Activated CD8-positive, alpha-beta memory T cell treated with anti-CD3 and anti-CD28 coated beads for 36 hours (primary cell): Measurements from ENCODE around the gene STRA6. TPM values are rescaled to one million over a fixed set of nuclear protein-coding genes. Genes with fewer than 3 reads are reported as not detected.

ENCODE experiments used
- CTCF ChIA-PET: fragments of 350-600 bp; sonication (Branson Sonifier 250); formaldehyde crosslinking; loops from one replicate; lab custom pipeline; 2021; ENCODE audit warnings: antibody characterized with exemption; lab: Charles Lee
- POLR2A ChIA-PET: fragments of 350-600 bp; sonication (Branson Sonifier 250); formaldehyde crosslinking; loops from one replicate; lab custom pipeline; 2021; ENCODE audit warnings: antibody characterized with exemption; lab: Charles Lee
- total RNA-seq, 2 experiments: library from RNA; stranded (reverse); gene quantifications; one replicate each; pipeline ENCODE4 v1.2.3, GENCODE V29; 2021

The STRA6 gene
- total RNA-seq, 2 experiments from 2014 or later = not detected

DNA sequence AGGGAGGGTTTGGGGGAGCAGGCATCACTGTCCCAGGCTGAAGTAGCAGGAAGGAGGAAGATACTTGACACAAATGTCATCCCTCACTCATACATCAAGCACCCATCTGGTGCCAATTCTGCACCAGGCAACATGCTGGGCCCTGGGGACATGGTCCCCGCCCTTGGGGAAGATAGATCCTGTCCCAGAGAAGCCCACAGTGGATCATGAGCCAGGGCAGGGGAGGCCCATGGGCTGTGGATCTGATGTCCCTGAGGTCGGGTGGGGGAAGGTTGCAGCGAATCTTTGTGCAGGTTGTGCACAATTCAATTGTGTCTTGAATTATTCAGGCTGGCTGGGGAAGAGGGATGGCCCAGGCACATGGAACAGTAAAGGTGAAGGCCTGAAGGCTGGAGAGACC lies 27.1 kb upstream of the STRA6 start:
- ChIA-PET CTCF (interaction anchor here (0.6 kb wide), 1 partner anchor 91 kb away, joined by 3 read pairs; no protein-coding TSS in a partner anchor), POLR2A (no interaction called here)

DNA sequence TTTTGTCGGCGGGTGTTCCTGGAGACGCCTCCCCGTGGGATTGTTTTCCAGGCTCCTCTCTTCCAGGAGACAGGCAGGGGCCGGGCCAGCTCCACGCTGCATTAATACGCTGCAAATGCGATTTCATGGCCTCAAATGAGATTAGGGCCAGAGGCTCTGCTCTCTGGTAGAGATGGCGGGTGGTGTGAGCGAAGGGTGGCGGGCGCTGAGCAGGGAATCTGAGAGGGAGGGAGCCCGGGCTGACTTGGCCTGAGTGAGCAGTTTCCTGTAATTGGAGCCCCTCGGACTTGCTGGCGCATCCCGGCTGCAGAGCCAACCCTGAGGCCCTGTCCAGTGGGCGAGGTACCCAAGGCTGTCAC lies 26.1 kb upstream of the STRA6 start:
- CTCF ChIA-PET = no interaction called here
- POLR2A ChIA-PET = no interaction called here

DNA sequence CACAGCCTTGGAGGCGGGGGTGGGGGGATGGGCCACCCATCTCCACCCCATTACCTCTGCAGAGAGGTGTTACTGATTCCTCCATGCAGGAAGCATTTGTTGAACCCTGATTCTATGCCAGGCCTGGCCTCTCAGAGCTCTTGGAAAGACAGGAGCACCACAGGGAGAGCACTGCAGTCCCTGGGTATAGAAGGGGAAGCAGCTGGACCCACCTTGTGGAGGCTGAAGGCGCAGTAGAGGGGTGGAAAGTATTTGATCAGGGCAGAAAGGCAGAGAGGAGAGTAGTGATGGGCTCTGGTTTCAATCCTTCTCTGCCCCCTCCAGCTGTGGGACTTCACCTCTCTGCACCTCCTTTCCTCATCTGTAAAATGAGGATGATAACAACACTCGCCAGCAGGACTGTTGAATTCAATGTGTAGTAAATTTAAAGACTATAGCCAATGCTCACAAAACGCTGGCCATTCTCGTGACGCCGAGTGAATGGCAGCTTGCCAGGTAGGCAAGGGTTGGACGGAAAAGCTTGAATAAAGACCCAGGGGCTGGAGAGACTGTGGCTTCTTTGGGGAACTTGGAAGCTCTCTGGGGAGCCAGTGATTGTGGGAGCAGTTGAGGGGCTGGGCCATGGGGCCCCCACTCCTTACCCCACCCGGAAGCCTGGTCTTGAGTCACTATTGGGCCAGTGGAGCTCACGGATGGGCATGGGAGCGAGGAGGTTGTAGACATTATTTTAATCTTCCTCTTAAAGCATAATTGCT lies 25.6 kb upstream of the STRA6 start:
- ChIA-PET CTCF (no interaction called here), POLR2A (no interaction called here)

DNA sequence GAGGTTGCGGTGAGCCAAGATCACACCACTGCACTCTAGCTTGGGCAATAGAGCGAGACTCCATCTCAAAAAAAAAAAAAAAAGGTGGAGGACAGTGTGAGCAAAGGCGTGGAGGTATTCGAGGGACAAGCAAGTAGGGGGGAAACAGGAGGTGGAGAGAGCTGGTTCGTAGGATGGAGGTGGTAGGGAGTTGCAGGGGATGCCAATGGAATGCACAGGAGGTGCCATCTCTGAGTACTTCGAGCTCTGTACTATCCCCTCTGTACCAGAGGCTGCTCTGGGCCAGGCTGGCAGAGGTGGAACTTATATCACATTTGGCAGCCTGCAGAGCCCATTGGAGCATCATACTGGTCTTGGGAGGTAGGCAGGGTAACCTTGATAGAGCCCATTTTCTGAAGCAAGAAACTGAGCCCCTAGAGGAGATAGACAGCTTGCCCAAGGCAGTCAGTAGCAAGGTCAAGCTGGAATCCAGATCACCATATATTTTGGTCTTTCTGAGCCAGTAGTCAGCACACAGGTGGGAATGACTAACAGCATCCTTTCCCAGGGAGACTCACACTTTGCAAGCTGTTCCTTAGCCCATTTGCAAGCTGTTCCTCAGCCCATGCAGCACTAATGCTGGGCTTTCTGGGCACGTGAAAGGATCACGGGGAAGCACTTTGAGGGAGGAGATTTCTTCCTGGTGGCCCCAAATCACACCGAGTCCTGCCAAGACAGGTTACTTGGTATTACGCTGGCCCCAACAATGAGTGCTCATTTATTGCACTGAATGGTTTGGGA lies 24.4 kb upstream of the STRA6 start:
- ChIA-PET POLR2A (no interaction called here), CTCF (interaction anchor here (0.7 kb wide), 1 partner anchor 648 kb away, joined by 3 read pairs; no protein-coding TSS in a partner anchor)

DNA sequence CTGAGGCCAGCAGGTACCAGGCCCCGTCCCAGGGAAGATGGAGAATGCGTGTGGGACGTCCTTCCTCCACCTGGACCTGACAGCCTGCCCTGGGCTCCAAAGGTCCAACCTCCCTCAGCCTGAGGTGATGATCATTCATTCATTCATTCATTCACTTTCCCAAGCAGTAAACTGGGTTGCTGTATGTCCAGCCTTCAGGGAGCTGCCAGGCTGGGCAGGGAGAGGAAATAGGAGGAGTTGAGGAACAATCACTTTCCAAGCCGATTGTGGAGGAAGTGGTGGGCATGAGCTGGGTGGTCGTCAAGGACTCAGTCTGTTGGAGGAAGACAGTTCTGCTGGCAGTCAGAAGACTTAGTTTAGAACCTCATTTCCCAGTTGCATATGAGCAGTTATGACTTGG lies 23.3 kb upstream of the STRA6 start:
- CTCF ChIA-PET = interaction anchor here (0.7 kb wide), 1 partner anchor 649 kb away, joined by 3 read pairs; no protein-coding TSS in a partner anchor
- POLR2A ChIA-PET = no interaction called here

DNA sequence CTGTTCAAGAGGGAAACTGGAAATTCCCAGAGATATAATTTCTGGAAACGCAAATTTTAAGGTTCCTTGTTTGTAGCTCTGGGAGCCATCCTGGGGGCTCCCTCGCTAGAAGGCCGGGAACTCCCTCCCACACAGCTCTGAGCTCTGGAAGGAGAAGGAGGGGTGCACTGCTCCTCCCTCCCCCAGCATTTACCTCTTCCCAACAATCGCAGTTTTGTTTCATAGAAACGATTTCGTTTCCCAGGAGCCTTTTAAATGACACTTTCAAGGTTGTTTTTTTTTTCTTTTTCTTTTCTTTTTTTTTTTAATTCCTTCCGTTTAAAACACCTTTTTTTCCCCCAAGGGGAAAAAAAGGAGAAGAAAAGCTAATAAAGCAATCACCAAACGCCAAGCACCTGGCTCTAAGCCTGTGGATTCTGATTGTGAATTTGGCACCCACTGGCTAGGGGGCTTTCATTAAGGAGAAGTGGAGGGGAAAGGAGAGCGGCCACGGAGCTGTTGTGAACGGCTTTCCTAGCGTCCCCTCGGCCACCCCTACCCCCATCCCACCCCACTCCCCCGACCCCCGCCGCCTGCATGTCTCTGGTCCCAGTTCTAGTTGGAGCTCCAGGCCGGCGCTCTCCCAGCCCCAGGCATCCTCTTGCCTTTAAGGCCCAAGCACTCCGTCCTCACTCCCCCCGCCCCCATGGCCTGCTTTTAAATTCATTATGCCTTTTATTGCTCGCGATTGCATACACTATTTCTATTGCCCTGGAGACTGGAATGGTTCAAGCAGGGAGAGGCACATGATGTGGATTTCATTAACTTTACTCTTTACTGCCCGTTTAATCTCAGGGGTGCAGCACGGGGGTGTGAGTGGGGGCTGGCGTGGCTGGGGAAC lies 19.9 kb upstream of the STRA6 start:
- CTCF ChIA-PET = no interaction called here
- POLR2A ChIA-PET = no interaction called here

DNA sequence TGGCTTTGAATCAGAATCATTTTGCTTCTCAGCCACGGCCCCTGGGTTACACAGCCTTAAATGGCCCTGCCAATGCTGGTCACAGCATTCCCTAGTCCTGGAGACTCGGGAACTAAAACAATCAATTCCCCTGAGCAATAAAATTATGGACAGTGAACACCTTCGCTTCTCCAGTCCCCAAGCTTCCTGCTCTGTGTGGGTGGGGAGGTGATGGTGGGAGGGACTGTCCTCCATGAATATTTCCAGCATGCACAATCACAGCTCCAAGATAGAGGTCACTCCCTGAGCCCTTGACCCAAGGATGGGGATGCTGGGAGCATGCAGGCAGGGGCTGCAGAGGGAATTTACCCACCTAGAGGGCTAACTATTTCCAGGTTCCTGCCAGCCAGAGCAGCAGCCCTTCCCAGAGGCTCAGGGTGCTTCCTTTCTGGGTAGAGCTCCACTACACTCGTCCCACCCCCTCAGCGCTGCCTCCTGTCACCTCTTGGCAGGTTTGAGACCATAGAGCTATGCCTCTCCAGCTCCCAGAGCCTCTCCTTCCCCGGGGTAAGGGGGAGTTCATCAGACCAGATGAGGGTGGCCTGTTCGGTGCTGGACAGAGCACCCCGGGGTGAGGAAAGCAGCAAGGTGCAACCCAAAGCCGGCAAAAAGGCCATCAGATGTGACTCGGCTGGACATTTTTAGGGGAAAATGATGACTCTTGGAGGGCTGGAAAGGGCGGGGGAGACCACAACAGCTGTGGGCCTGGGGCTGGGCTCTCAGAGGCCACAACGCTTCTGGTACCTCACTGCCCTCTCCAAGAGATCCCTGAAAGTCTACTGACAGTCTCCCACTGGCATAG lies 19.0 kb upstream of the STRA6 start:
- ChIA-PET CTCF (no interaction called here), POLR2A (no interaction called here)

DNA sequence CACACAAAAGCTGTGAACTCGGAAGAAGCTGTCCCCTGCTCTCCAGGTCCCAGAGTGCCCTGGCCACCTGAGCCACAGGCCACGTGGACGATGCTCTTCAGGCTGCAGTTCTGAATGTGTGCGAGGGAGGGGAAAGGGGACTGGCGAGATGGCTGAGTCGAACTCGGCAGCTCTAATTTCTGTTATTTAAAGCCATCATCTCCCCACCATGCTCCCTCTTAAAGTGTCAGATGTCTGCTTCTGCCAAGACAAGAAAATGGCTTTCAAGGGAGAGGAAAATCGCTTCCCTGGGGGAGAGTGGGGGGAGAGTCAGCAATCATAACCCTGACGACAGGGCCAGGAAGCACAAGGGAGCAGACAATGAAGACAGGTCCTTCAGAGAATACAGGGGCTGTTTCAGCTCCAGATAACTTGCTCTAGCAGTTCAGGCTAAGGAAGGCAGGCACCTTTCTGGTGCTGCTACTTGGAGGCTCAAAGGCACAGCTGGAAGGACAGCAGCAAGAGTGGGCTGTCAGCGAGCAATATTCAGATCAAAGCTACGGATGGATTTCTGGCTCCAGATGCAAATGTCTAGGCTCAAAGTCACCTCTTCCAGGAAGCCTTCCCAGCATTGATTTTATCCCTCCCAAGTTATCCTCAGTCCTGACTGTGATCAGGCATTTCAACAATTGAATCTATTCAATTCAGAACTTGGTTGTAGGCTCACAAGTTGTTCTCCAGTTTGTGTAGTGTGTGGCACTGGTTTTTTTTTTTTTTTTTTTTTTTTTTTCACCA lies 18.1 kb upstream of the STRA6 start:
- CTCF ChIA-PET = no interaction called here
- POLR2A ChIA-PET = no interaction called here

DNA sequence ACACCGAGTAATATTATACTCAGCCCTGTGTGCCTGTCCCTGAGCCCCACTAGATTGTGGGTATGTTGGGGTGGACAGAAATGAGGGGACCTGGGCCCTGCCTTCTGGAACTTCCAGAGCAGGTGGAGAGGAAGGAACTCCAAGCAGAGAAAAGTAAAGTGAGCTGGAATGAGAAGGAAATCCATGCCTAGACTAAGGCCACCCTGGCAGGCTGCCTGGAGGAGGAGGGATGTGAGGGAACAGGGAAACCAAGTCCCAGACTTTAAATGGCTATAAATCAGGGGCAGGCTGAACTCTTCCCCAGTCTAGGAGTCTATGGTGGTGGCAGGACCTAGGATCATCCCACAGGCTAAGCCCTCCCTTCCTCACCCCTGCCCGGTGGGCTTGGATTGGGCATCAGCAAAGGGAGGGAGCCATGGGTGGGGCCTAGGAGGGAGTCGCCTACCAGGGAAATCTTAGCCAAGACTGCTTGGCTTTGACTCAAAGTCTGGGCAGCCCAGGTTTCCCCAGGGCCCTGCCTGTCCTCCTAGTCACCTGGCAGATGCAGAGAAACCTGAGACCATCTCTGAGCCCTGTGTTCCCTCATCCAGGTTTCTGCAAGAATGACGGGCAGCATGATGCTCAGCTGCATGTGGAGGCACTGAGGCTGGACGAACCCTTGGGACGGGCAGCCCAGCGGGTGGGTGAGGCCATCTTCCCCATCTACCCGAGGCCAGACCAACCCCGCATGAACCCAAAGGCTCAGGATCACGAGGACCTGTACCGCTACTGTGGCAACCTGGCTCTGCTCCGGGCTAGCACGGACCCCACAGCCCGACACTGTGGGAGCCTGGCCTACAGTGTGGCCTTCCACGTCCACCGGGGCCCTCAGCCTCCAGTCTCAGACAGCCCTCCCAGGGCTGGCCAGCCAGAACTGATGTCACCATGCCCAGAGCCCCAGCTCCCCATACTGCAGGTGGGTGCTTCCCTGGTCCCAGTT lies 15.6 kb upstream of the STRA6 start:
- POLR2A ChIA-PET = no interaction called here
- CTCF ChIA-PET = no interaction called here

DNA sequence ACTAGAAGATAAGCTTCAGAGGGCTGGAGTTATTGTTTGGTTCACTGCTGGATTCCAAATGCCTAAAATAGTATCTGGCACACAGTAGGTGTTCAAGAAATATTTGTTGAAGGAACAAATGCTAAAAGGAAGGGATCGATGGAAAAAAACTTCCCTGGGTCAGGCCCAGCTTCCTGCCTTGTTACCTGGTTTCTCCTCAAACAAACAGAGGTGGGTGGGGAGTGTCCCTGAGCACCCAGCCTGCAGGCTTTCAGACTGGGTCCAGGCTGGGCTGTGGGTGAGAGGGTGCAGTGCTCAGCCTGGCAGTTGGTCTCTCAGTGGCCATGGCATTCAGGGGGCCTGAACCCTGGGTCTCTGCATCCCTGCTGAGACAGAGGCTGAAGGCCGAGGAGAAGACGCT lies 14.4 kb upstream of the STRA6 start:
- ChIA-PET CTCF (no interaction called here), POLR2A (interaction anchor here (0.6 kb wide), 1 partner anchor 675 kb away, joined by 3 read pairs; no protein-coding TSS in a partner anchor)

DNA sequence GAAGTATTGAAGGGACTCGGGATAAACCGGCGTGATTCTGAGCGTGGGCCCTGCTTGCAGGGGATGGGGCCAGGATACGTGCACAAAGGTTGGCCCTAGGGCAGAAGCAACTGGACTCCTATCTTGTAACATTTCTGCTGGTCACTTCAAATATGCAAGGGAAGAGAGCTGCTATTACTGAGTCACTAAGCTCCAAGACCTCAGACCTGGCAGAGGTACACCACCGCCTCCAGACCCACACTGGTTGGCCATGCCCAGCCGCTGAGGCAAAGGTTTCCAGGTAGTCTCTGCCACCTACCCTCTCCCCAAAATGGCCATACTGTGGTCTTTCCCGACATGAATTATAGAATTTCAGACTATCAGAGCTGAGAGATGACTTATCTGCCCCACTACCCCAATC lies 13.4 kb upstream of the STRA6 start:
- ChIA-PET CTCF (interaction anchor here (1.2 kb wide), 1 partner anchor 92 kb away, joined by 3 read pairs; no protein-coding TSS in a partner anchor), POLR2A (no interaction called here)

DNA sequence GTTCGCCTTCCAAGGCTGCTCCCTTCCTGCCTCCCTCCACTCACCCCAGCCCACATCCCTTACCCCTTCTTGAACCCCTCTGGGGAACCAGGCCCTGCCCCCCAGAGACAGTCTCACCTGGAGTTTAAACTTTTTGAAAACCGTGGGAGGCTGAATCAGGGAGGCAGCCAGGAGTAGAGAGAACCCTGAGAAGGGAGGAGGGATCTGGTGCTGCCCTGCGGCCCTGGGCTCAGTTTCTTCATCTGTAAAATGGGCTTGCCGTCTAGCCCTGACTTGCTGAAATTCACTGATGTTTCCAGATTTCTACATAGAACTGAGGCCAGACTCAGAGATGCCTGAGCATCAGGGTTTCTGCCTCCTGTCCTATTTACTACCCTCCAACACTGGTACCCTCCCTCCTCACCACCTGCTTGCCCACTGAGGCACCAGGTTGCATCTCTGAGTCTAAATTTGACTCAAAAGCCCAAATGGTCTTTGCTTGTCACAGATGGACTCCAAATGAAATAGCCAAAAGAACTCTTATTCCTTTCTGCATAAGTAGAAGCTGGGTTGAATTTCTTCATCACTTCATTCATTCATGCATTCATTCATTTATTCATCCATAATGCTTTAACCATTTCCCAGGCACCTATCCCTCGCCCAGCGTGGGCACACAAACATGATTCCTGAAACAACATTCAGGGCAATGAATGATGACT lies 11.9 kb upstream of the STRA6 start:
- ChIA-PET POLR2A (no interaction called here), CTCF (no interaction called here)

DNA sequence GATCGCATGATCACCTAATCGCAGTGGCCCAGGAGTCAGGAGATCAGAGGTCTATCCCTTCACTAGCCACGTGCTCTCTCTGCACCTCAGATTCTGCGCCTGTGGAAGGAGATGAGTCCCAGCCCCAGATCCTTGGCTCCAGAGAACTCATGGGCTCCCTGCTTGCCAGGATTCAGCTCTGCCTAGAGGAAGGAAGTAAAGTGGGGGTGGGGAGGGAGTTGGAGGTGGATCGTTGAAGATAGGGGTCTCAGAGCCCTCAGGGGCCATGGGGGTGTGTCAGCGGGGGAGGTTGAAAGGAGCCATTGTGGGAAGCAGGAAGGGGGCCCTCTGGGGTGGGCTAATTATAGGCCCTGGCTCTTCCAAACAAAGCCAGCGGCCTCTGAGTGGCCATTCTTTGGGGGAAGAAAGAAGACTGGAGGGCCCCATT lies 11.3 kb upstream of the STRA6 start:
- CTCF ChIA-PET = no interaction called here

DNA sequence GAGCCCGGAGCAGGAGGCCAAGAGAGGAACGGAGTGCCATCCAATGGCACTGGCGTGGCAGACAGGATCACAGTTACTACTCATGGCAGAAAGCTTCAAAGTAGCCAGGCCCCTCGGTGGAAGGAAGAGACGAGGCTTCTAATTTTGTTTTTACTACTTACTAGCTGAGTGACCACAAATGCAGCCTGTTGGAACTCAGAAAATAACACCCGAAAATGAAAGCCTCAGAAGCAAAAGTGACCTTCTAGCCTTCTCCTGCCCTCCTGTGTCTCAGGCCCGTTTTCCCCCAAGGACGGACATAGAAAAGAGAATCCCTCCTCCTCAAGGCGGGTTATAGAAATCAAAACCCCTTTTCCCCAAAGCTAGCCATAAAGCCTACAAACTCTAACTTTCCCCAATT lies 9.9 kb upstream of the STRA6 start:
- CTCF ChIA-PET = interaction anchor here (0.6 kb wide), 1 partner anchor 1276 kb away, joined by 4 read pairs; no protein-coding TSS in a partner anchor

More for the DNA sequence above, 11.3 kb upstream of the STRA6 start:
- POLR2A ChIA-PET = no interaction called here

DNA sequence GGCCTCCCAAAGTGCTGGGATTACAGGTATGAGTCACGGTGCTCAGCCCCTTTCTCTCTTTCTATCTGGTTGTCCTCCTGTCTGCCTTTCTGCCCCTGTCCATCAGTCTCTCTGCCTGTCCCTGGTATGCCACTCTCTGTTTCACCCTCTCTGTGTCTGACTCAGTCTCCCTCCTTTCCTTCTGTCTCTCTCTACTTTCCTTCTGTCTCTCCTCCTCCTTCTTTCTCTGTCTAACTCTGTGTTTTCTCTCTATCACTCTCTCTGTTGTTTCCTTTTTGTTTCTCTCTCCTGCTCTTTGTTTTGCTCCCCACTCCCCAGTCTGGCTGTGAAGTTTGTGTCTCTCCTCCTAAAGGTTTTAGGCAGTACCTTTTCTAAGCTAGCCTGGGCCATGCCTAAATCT lies 9.1 kb upstream of the STRA6 start:
- POLR2A ChIA-PET = no interaction called here
- CTCF ChIA-PET = no interaction called here

More for the DNA sequence above, 9.9 kb upstream of the STRA6 start:
- POLR2A ChIA-PET = no interaction called here

DNA sequence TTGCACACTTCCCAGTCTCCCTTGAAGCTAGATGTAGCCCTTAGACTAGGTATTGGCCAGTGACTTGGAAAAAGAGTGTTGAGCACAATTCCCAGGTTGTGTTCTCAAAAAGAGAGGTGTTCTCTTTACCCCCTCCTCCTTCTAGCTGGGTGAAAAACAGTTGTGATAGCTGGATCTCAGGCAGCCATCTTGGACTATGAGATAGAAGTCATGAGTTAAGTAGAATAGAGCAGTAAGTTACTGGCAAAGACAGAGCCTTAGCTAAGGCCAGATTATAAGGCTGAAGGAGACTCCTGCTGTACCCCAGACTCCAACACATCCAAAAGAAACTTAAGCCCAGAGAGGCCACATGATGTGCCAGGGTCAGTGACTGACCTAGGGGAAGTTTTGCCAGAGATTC lies 8.1 kb upstream of the STRA6 start:
- POLR2A ChIA-PET = no interaction called here
- CTCF ChIA-PET = no interaction called here
